ENCODE data around the gene LRRC2.
"Not testable (repeated sequence)": the region's sequence is repeated elsewhere in the genome, so short reads cannot be mapped to it uniquely, and the experiment has no call there.

The LRRC2 gene

GRCh38 chr3:46566040-46566641, at the start of gene LRRC2:
LRRC2 (minus strand) TSS chr3:46566302; CDS start chr3:46551591, 14,711 bp downstream.
- DNase-seq (ENCODE audit: low read depth), result no peak

- no peak for DNase-seq (ENCODE audit: low read depth)
These were observed 49.1 kb upstream of the LRRC2 start for GRCh38 chr3:46615050-46615775.

GRCh38 chr3:46614431-46614830, 48.3 kb upstream of the LRRC2 start:
- no peak for DNase-seq (ENCODE audit: low read depth)

GRCh38 chr3:46613313-46614005, 47.4 kb upstream of the LRRC2 start:
- no peak for DNase-seq (ENCODE audit: low read depth)

GRCh38 chr3:46612324-46612723, 46.2 kb upstream of the LRRC2 start, which contains the start of gene FAM240A:
FAM240A (plus strand) TSS chr3:46612525; CDS start chr3:46612684, 159 bp downstream.
- DNase-seq (ENCODE audit: low read depth), result peak; percentile 11

- DNase-seq (ENCODE audit: low read depth), result no peak
These were observed 44.0 kb upstream of the LRRC2 start for GRCh38 chr3:46609944-46610722.

GRCh38 chr3:46609212-46609721, 43.2 kb upstream of the LRRC2 start:
- no peak for DNase-seq (ENCODE audit: low read depth)

GRCh38 chr3:46607603-46608028, 41.5 kb upstream of the LRRC2 start:
- no peak for DNase-seq (ENCODE audit: low read depth)

- no peak for DNase-seq (ENCODE audit: low read depth)
These were observed 38.0 kb upstream of the LRRC2 start for GRCh38 chr3:46604127-46604526.

GRCh38 chr3:46603446-46604046, 37.4 kb upstream of the LRRC2 start:
- DNase-seq (ENCODE audit: low read depth), result no peak

- no peak for DNase-seq (ENCODE audit: low read depth)
These were observed 33.5 kb upstream of the LRRC2 start for GRCh38 chr3:46599590-46599989.

GRCh38 chr3:46595819-46596314, 29.8 kb upstream of the LRRC2 start:
- DNase-seq (ENCODE audit: low read depth), result no peak

GRCh38 chr3:46594723-46595122, 28.6 kb upstream of the LRRC2 start:
- no peak for DNase-seq (ENCODE audit: low read depth)

GRCh38 chr3:46593979-46594378, 27.9 kb upstream of the LRRC2 start:
- DNase-seq (ENCODE audit: low read depth), result no peak

- DNase-seq (ENCODE audit: low read depth), result no peak
These were observed 27.3 kb upstream of the LRRC2 start for GRCh38 chr3:46593274-46593862.

GRCh38 chr3:46587268-46587667, 21.2 kb upstream of the LRRC2 start:
- not testable (repeated sequence) for DNase-seq (ENCODE audit: low read depth)

GRCh38 chr3:46586738-46587246, 20.7 kb upstream of the LRRC2 start:
- DNase-seq (ENCODE audit: low read depth), result no peak

GRCh38 chr3:46585799-46586693, 19.9 kb upstream of the LRRC2 start:
- DNase-seq (ENCODE audit: low read depth), result no peak

- no peak for DNase-seq (ENCODE audit: low read depth)
These were observed 18.7 kb upstream of the LRRC2 start for GRCh38 chr3:46584598-46585467.

All from GM04503 (cell line).